ENCODE data around the gene EIF3I.

EIF3I gene

GRCh38 chr1:32208469-32208868 is 13.7 kb upstream of the EIF3I start:
- Histone ChIP-seq H3K27me3 (replicated peaks) (no peaks in the 10 kb centered on the region), H3K27ac (no peak overlapping the region), H3K36me3 (replicated peaks) (peaks cover 2% of the 10 kb centered on the region), H3K4me3 (ENCODE audit: low read depth, low read length) (no peak overlapping the region)
- in situ Hi-C loops (cut with HindIII; ENCODE audit: low pct_ligation_motif_present, low sequenced_read_pairs): no loop called here
- TF ChIP-seq, protein P1, sequence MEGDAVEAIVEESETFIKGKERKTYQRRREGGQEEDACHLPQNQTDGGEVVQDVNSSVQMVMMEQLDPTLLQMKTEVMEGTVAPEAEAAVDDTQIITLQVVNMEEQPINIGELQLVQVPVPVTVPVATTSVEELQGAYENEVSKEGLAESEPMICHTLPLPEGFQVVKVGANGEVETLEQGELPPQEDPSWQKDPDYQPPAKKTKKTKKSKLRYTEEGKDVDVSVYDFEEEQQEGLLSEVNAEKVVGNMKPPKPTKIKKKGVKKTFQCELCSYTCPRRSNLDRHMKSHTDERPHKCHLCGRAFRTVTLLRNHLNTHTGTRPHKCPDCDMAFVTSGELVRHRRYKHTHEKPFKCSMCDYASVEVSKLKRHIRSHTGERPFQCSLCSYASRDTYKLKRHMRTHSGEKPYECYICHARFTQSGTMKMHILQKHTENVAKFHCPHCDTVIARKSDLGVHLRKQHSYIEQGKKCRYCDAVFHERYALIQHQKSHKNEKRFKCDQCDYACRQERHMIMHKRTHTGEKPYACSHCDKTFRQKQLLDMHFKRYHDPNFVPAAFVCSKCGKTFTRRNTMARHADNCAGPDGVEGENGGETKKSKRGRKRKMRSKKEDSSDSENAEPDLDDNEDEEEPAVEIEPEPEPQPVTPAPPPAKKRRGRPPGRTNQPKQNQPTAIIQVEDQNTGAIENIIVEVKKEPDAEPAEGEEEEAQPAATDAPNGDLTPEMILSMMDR (IDR thresholded peaks at IDR 0.05; ENCODE audit: low read depth, low read length, missing control alignments): no peak
- no peak for DNase-seq

DNA sequence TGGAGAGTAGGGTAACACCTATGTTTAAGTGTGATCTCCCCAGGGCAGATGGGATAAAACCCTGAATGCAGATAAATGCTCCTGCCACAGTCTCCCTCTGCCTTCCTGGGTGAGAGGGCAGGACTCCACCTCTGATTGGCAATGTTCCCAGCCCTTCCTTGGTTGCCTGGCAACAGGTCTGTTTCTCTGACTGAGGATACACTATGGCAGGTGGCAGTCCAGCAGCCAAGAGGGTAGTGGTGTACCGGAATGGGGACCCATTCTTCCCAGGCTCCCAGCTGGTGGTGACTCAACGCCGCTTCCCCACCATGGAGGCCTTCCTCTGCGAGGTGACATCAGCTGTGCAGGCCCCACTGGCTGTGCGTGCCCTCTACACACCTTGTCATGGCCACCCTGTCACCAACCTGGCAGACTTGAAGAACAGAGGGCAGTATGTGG is 13.3 kb upstream of the EIF3I start, which contains the start of gene DCDC2B:
DCDC2B (plus strand) TSS at position 199 of the 438 bp plus-strand sequence; CDS start at position 204, 5 bp downstream.
- peaks cover 4% of the 10 kb centered on the region for H3K36me3 ChIP-seq (replicated peaks)
- peak; percentile 31 for DNase-seq
- H3K27me3 ChIP-seq (replicated peaks): no peaks in the 10 kb centered on the region
- in situ Hi-C loops (cut with HindIII; ENCODE audit: low pct_ligation_motif_present, low sequenced_read_pairs): no loop called here
- no peak within 1 kb of the TSS for H3K4me3 ChIP-seq (ENCODE audit: low read depth, low read length)
- H3K27ac ChIP-seq: no peak within 1 kb of the TSS
- TF ChIP-seq, protein P1 (IDR thresholded peaks at IDR 0.05; ENCODE audit: low read depth, low read length, missing control alignments): no peak

DNA sequence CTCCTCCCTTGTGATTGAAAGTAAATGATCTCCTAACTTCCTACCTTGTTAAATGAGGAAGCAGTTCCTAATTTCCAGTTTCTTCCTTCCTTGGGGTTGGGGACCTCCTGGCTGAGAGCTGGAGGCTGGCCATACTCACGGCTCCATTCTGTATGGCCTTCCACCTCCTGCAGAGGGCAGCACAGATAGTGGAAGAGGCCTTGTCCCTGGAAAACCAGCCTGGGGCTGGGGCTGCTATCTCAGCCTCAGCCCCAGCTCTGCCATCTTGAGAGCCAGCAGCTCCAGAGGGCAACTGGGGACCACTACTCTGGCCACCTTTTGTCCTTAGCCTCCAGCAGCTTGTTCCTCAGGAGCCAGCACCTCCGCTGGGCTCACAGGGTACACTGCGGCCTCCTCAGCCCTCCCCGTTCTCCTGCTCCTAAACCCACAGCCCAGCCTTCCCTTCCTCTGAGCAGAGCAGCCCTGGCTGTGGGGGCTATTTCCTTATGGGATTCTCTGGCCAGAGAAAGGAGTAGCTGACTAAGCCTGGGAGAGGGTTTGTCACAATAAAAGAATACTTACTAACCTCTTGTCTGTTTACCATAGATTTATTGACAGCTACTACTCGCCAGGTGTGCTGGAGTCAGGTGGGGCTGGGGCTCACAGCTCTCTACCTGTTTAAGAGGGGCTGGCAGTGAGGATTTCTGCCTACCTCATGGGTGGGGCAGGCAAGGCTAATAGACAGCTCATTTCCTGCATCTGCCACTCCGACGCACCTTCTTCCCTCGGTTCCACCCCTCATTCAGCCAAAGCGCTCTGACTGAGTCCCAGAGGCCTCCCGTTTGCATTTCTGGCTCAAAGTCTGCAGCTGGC is 6.4 kb upstream of the EIF3I start:
- in situ Hi-C loops (cut with HindIII; ENCODE audit: low pct_ligation_motif_present, low sequenced_read_pairs): no loop called here
- H3K36me3 ChIP-seq (replicated peaks): peaks cover 17% of the 10 kb centered on the region
- H3K4me3 ChIP-seq (ENCODE audit: low read depth, low read length): no peak overlapping the region
- TF ChIP-seq, protein P1 (IDR thresholded peaks at IDR 0.05; ENCODE audit: low read depth, low read length, missing control alignments): peak; percentile 92
- peak; percentile 53 for DNase-seq
- no peak overlapping the region for H3K27ac ChIP-seq
- H3K27me3 ChIP-seq (replicated peaks): no peaks in the 10 kb centered on the region

DNA sequence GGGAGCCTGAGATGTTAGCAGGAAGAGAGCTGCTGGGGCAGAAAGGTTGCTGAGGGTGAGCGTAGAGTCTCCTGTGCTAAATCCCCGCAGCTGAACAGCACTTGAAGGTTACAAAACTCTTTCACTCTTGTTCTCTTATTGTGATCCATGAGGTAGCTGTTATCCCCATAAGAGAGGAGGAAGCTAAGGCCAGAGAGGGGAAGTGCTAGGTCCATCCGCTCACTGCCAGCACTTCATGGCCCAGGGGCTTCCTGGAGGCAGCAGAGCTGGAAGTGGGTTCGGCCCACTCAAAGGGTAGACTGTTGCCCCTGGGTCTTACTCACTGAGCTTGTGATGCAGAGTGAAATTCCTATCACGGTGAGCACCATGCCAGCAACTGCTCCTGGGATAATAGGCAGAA is 5.6 kb upstream of the EIF3I start:
- Histone ChIP-seq H3K36me3 (replicated peaks) (peaks cover 17% of the 10 kb centered on the region), H3K27ac (no peak overlapping the region), H3K4me3 (ENCODE audit: low read depth, low read length) (no peak overlapping the region), H3K27me3 (replicated peaks) (no peaks in the 10 kb centered on the region)
- TF ChIP-seq, protein P1 (IDR thresholded peaks at IDR 0.05; ENCODE audit: low read depth, low read length, missing control alignments): no peak
- DNase-seq: no peak
- in situ Hi-C loops (cut with HindIII; ENCODE audit: low pct_ligation_motif_present, low sequenced_read_pairs): no loop called here

GRCh38 chr1:32219022-32219421 is 3.2 kb upstream of the EIF3I start:
- no peak overlapping the region for H3K27ac ChIP-seq
- DNase-seq: no peak
- in situ Hi-C loops (cut with HindIII; ENCODE audit: low pct_ligation_motif_present, low sequenced_read_pairs): no loop called here
- TF ChIP-seq, protein P1 (IDR thresholded peaks at IDR 0.05; ENCODE audit: low read depth, low read length, missing control alignments): no peak
- no peak overlapping the region for H3K4me3 ChIP-seq (ENCODE audit: low read depth, low read length)
- H3K27me3 ChIP-seq (replicated peaks): no peaks in the 10 kb centered on the region
- peaks cover 16% of the 10 kb centered on the region for H3K36me3 ChIP-seq (replicated peaks)
